OCI-LY7 (cell line): ENCODE results near the gene VIP. TPM values are rescaled to one million over a fixed set of nuclear protein-coding genes. Genes with fewer than 3 reads are reported as not detected.

Experiments
- BruUV-seq: library from RNA; stranded (reverse); fragments of 400-500 nt; replicated peaks from 2 replicates; lab custom pipeline; 2021; lab: Mats Ljungman, UMichigan
- CTCF ChIA-PET: fragments of 300-600 bp; sonication (Branson Sonifier 250); formaldehyde crosslinking; loops from one replicate; lab custom pipeline; 2022; ENCODE audit warnings: antibody characterized with exemption; ENCODE audit not compliant: unreplicated experiment; lab: Charles Lee
- POLR2A ChIA-PET: fragments of 300-600 bp; sonication (Branson Sonifier 250); formaldehyde crosslinking; loops from one replicate; lab custom pipeline; 2022; ENCODE audit warnings: antibody characterized with exemption; lab: Charles Lee
- DNase-seq: peaks from one replicate; pipeline ENCODE4 v3.0.0-alpha.2; 2015; ENCODE audit warnings: low spot score
- H2AFZ ChIP-seq: fragments of 200-600 bp; sonication (generic), shearing (Covaris generic); 2 replicates; pipeline ENCODE4 v1.6.1; 2014; ENCODE audit warnings: mild to moderate bottlenecking, antibody characterized with exemption, low read length, moderate library complexity
- H3K27ac ChIP-seq: fragments of 200-600 bp; sonication (generic); 2 replicates; pipeline ENCODE4 v1.5.1; 2014; ENCODE audit warnings: mixed run types, low read depth, mild to moderate bottlenecking, moderate library complexity, low read length, inconsistent platforms; ENCODE audit not compliant: poor library complexity, severe bottlenecking
- H3K36me3 ChIP-seq: fragments of 200-600 bp; sonication (generic); 2 replicates; pipeline ENCODE4 v1.6.1; 2014; ENCODE audit warnings: mild to moderate bottlenecking, antibody characterized with exemption, low read length, moderate library complexity, mixed read lengths; ENCODE audit not compliant: insufficient read depth
- H3K4me1 ChIP-seq: fragments of 200-600 bp; sonication (generic); 2 replicates; pipeline ENCODE4 v1.5.1; 2014; ENCODE audit warnings: mild to moderate bottlenecking, low read length; ENCODE audit not compliant: insufficient read depth, poor library complexity, severe bottlenecking
- H3K4me2 ChIP-seq: fragments of 200-600 bp; sonication (generic); 2 replicates; pipeline ENCODE4 v1.6.1; 2014; ENCODE audit warnings: mild to moderate bottlenecking, low read length
- H3K4me3 ChIP-seq: fragments of 200-600 bp; sonication (generic); 2 replicates; pipeline ENCODE4 v1.5.1; 2014; ENCODE audit warnings: mild to moderate bottlenecking, low read depth, low read length; ENCODE audit not compliant: poor library complexity, severe bottlenecking
- H3K79me2 ChIP-seq: fragments of 200-600 bp; sonication (generic); 2 replicates; pipeline ENCODE4 v1.6.1; 2016; ENCODE audit warnings: low read depth, mild to moderate bottlenecking, low read length, moderate library complexity, mixed read lengths; ENCODE audit not compliant: insufficient read depth
- H3K9me2 ChIP-seq: fragments of 200-600 bp; sonication (generic); 2 replicates; pipeline ENCODE4 v1.6.1; 2016; ENCODE audit warnings: mild to moderate bottlenecking, low read length, mixed read lengths; ENCODE audit not compliant: insufficient read depth
- H3K9me3 ChIP-seq: fragments of 200-600 bp; sonication (generic); 2 replicates; pipeline ENCODE4 v1.6.1; 2014; ENCODE audit warnings: mild to moderate bottlenecking, mixed run types, low read length, mixed read lengths
- H4K20me1 ChIP-seq: fragments of 200-600 bp; sonication (generic); 2 replicates; pipeline ENCODE4 v1.6.1; 2014; ENCODE audit warnings: mild to moderate bottlenecking, antibody characterized with exemption, low read length, moderate library complexity, mixed read lengths; ENCODE audit not compliant: insufficient read depth
- EZH2phosphoT487 ChIP-seq: fragments of 200-600 bp; sonication (generic); IDR thresholded peaks from 2 replicates; pipeline ENCODE4 v1.6.1; 2018; ENCODE audit warnings: low read depth, borderline replicate concordance, mild to moderate bottlenecking, mixed run types, antibody characterized with exemption, low read length, moderate library complexity, mixed read lengths
- intact Hi-C: fragments of 100-400 bp; cut with micrococcal nuclease; formaldehyde crosslinking; loops from one replicate; pipeline ENCODE4 v1.10.0; 2022; ENCODE audit not compliant: unreplicated experiment
- total RNA-seq, 2 experiments: library from RNA; depleted of rRNA in 1 of 2; stranded (reverse); fragments of >200 nt in 1 of 2; shearing (Covaris generic) in 1 of 2; gene quantifications; 2 replicates each; pipeline ENCODE4 v1.2.3, GENCODE V29; 2014 to 2022
- TF ChIP-seq, protein P1 (sequence below): fragments of 200-600 bp; sonication (generic); conservative IDR thresholded peaks from 2 replicates; pipeline ENCODE4 v1.5.1; 2014; ENCODE audit warnings: mild to moderate bottlenecking, antibody characterized with exemption, low read length, moderate library complexity, mixed read lengths

VIP gene
- total RNA-seq, 2 experiments from 2014 or later: not detected

DNA sequence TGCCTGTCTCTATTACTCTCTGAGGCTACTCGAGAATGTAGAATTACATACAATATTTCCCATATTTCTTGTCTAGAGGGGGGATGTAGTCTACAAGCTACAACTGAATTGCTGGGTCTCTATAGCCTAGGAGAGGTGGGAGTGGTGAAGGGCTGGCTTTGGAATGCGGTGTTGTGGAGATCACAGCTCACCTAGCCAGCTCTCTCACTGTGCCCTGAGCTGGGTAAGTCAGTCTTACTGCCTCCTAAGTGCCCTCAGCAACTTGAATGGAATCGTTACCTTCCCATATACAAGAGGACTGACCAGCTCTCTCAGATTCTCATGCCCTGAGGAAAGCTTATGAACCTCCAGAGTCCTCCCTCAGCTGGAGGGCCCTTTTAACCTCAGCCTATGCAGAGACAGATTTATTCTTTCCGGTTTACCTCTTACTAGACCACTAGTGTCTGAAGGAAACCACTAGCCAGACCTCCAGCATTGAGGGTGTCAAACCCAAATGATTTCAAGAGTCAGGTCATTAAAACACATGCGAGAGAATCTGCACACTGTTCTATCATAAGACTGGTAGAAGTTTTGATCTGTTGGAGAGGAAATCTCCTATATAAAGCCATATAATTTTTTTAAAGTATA is 20.6 kb downstream of the VIP start:
- TF ChIP-seq EZH2phosphoT487: no peak
- TF ChIP-seq, protein P1, sequence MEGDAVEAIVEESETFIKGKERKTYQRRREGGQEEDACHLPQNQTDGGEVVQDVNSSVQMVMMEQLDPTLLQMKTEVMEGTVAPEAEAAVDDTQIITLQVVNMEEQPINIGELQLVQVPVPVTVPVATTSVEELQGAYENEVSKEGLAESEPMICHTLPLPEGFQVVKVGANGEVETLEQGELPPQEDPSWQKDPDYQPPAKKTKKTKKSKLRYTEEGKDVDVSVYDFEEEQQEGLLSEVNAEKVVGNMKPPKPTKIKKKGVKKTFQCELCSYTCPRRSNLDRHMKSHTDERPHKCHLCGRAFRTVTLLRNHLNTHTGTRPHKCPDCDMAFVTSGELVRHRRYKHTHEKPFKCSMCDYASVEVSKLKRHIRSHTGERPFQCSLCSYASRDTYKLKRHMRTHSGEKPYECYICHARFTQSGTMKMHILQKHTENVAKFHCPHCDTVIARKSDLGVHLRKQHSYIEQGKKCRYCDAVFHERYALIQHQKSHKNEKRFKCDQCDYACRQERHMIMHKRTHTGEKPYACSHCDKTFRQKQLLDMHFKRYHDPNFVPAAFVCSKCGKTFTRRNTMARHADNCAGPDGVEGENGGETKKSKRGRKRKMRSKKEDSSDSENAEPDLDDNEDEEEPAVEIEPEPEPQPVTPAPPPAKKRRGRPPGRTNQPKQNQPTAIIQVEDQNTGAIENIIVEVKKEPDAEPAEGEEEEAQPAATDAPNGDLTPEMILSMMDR: no peak
- POLR2A ChIA-PET: interaction anchor here (0.6 to 1.3 kb wide), 2 partner anchors 17 to 18 kb away, joined by 3 read pairs; no protein-coding TSS in a partner anchor
- H3K4me1 ChIP-seq: no peaks in the 10 kb centered on the region
- no peak overlapping the region for H3K4me3 ChIP-seq
- no peaks in the 10 kb centered on the region for H3K79me2 ChIP-seq
- no peak for DNase-seq
- H2AFZ ChIP-seq: no peak overlapping the region
- intact Hi-C loops: no loop called here
- no peak overlapping the region for H3K27ac ChIP-seq
- H3K4me2 ChIP-seq: no peak overlapping the region
- CTCF ChIA-PET: no interaction called here
- H3K36me3 ChIP-seq: no peaks in the 10 kb centered on the region
- H3K9me2 ChIP-seq: no peaks in the 10 kb centered on the region
- no peaks in the 10 kb centered on the region for H3K9me3 ChIP-seq
- no peaks in the 10 kb centered on the region for H4K20me1 ChIP-seq
- BruUV-seq: no TSS peak

DNA sequence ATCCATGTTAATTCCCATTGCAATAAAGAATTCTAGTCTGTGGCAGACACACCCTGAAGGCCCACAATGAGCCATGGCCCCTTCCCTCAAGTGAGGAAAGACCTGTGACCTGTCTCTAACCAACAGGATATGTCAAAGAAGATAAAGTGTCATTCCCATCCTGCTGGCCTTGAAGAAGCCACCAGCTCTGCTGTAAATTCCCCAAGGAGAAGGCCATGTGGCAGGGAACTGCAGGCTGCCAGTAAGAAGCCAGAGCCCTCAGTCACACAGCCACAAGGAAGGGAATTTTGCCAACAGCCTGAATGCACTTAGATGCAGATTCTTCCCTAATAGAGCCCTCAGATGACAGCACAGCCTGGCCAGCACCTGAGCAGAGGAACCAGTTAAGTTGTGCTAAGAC is 24.8 kb downstream of the VIP start:
- H3K9me2 ChIP-seq: no peaks in the 10 kb centered on the region
- no peak for TF ChIP-seq EZH2phosphoT487
- TF ChIP-seq, protein P1: no peak
- CTCF ChIA-PET: no interaction called here
- POLR2A ChIA-PET: interaction anchor here (0.9 kb wide), 1 partner anchor 13 kb away, joined by 4 read pairs; no protein-coding TSS in a partner anchor
- intact Hi-C loops: no loop called here
- H2AFZ ChIP-seq: no peak overlapping the region
- no peaks in the 10 kb centered on the region for H3K4me1 ChIP-seq
- DNase-seq: no peak
- H3K36me3 ChIP-seq: no peaks in the 10 kb centered on the region
- H3K27ac ChIP-seq: no peak overlapping the region
- no peaks in the 10 kb centered on the region for H4K20me1 ChIP-seq
- BruUV-seq: no TSS peak
- H3K79me2 ChIP-seq: no peaks in the 10 kb centered on the region
- H3K9me3 ChIP-seq: no peaks in the 10 kb centered on the region
- no peak overlapping the region for H3K4me3 ChIP-seq
- H3K4me2 ChIP-seq: no peak overlapping the region

DNA sequence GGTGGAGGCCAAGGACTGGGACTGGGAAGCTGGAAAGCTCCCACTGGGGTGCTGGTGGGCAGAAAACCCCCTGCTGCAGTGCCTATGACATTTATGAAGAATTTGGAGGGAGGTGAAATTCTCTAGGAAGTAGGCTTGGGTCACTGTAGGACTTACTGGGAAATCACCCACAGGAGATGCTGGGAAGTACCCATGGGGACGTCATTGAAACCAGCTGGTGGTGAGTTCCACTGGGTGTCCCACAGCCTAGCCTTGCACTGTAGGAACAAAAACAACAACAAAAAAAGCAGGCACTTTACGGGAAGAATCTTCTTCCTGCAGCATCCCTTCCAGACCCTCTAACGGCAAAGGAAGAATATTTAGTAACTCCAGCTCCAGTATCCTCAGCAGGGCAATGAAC is 26.2 kb downstream of the VIP start:
- Histone ChIP-seq H3K4me2 (no peak overlapping the region), H3K9me3 (no peaks in the 10 kb centered on the region), H2AFZ (no peak overlapping the region), H3K79me2 (no peaks in the 10 kb centered on the region), H3K9me2 (no peaks in the 10 kb centered on the region), H4K20me1 (no peaks in the 10 kb centered on the region), H3K4me1 (no peaks in the 10 kb centered on the region), H3K4me3 (no peak overlapping the region), H3K27ac (no peak overlapping the region), H3K36me3 (no peaks in the 10 kb centered on the region)
- no peak for DNase-seq
- ChIA-PET CTCF (no interaction called here), POLR2A (interaction anchor here (0.6 to 1.0 kb wide), 4 partner anchors 9 to 225 kb away, joined by 3 to 5 read pairs (median 4); no protein-coding TSS in a partner anchor)
- BruUV-seq: no TSS peak
- intact Hi-C loops: no loop called here
- TF ChIP-seq, protein P1: no peak
- TF ChIP-seq EZH2phosphoT487: no peak
